Measurements from ENCODE around the gene GTPBP10. TPM values are rescaled to one million over a fixed set of nuclear protein-coding genes. Genes with fewer than 3 reads are reported as not detected.

GTPBP10 gene
- total and polyA plus RNA-seq, 9 of the 15 experiments (the other 6 are each of a cell fraction or from before 2014, with no cell fraction given): 34.6 to 89.8 (median 76.4) TPM

GRCh38 chr7:90345595-90346335 lies 751 bp upstream of the GTPBP10 start (continued):
- TF ChIP-seq, protein P1, sequence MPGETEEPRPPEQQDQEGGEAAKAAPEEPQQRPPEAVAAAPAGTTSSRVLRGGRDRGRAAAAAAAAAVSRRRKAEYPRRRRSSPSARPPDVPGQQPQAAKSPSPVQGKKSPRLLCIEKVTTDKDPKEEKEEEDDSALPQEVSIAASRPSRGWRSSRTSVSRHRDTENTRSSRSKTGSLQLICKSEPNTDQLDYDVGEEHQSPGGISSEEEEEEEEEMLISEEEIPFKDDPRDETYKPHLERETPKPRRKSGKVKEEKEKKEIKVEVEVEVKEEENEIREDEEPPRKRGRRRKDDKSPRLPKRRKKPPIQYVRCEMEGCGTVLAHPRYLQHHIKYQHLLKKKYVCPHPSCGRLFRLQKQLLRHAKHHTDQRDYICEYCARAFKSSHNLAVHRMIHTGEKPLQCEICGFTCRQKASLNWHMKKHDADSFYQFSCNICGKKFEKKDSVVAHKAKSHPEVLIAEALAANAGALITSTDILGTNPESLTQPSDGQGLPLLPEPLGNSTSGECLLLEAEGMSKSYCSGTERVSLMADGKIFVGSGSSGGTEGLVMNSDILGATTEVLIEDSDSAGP (CRISPR knock-in tag; IDR thresholded peaks at IDR 0.05): no peak
- 0 out of 2 replicates have a peak, but pooled peaks have one; percentile 29 for TF ChIP-seq MYC (IDR thresholded peaks at IDR 0.05; ENCODE audit: low read depth, low read length)
- no peak for TF ChIP-seq MYC (CRISPR knock-in tag; IDR thresholded peaks at IDR 0.05; ENCODE audit: borderline replicate concordance, low read depth)
- no peak for TF ChIP-seq NFE2L1 (tag; IDR thresholded peaks at IDR 0.05; ENCODE audit: borderline replicate concordance, low read depth)
- TF ChIP-seq, protein P2, sequence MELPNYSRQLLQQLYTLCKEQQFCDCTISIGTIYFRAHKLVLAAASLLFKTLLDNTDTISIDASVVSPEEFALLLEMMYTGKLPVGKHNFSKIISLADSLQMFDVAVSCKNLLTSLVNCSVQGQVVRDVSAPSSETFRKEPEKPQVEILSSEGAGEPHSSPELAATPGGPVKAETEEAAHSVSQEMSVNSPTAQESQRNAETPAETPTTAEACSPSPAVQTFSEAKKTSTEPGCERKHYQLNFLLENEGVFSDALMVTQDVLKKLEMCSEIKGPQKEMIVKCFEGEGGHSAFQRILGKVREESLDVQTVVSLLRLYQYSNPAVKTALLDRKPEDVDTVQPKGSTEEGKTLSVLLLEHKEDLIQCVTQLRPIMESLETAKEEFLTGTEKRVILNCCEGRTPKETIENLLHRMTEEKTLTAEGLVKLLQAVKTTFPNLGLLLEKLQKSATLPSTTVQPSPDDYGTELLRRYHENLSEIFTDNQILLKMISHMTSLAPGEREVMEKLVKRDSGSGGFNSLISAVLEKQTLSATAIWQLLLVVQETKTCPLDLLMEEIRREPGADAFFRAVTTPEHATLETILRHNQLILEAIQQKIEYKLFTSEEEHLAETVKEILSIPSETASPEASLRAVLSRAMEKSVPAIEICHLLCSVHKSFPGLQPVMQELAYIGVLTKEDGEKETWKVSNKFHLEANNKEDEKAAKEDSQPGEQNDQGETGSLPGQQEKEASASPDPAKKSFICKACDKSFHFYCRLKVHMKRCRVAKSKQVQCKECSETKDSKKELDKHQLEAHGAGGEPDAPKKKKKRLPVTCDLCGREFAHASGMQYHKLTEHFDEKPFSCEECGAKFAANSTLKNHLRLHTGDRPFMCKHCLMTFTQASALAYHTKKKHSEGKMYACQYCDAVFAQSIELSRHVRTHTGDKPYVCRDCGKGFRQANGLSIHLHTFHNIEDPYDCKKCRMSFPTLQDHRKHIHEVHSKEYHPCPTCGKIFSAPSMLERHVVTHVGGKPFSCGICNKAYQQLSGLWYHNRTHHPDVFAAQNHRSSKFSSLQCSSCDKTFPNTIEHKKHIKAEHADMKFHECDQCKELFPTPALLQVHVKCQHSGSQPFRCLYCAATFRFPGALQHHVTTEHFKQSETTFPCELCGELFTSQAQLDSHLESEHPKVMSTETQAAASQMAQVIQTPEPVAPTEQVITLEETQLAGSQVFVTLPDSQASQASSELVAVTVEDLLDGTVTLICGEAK (IDR thresholded peaks at IDR 0.05): peak; percentile 26; the same call in 1 of the 2 replicates
- TF ChIP-seq, protein P2 (CRISPR knock-in tag; IDR thresholded peaks at IDR 0.05): no peak
- peak in 1 of 2 experiments; percentile 41; a peak in 1 of 4 replicates for TF ChIP-seq MAZ (CRISPR knock-in tag; conservative IDR thresholded peaks at IDR 0.05 in 1 of 2, IDR thresholded peaks at IDR 0.05 in 1 of 2)
- no peak for TF ChIP-seq ZNF445 (CRISPR knock-in tag; IDR thresholded peaks at IDR 0.05; ENCODE audit: low read depth)
- TF ChIP-seq, protein P3, sequence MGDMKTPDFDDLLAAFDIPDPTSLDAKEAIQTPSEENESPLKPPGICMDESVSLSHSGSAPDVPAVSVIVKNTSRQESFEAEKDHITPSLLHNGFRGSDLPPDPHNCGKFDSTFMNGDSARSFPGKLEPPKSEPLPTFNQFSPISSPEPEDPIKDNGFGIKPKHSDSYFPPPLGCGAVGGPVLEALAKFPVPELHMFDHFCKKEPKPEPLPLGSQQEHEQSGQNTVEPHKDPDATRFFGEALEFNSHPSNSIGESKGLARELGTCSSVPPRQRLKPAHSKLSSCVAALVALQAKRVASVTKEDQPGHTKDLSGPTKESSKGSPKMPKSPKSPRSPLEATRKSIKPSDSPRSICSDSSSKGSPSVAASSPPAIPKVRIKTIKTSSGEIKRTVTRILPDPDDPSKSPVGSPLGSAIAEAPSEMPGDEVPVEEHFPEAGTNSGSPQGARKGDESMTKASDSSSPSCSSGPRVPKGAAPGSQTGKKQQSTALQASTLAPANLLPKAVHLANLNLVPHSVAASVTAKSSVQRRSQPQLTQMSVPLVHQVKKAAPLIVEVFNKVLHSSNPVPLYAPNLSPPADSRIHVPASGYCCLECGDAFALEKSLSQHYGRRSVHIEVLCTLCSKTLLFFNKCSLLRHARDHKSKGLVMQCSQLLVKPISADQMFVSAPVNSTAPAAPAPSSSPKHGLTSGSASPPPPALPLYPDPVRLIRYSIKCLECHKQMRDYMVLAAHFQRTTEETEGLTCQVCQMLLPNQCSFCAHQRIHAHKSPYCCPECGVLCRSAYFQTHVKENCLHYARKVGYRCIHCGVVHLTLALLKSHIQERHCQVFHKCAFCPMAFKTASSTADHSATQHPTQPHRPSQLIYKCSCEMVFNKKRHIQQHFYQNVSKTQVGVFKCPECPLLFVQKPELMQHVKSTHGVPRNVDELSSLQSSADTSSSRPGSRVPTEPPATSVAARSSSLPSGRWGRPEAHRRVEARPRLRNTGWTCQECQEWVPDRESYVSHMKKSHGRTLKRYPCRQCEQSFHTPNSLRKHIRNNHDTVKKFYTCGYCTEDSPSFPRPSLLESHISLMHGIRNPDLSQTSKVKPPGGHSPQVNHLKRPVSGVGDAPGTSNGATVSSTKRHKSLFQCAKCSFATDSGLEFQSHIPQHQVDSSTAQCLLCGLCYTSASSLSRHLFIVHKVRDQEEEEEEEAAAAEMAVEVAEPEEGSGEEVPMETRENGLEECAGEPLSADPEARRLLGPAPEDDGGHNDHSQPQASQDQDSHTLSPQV (IDR thresholded peaks at IDR 0.05): peak; percentile 26; the same call in 1 of the 2 replicates
- TF ChIP-seq TRIM24 (IDR thresholded peaks at IDR 0.05): peak; percentile 25 to 34; a peak in 1 of 4 replicates
